Measurements from ENCODE around the gene PDE6B. TPM values are rescaled to one million over a fixed set of nuclear protein-coding genes. Genes with fewer than 3 reads are reported as not detected.

Gene PDE6B
- total RNA-seq = under 0.01 TPM in 1 of 2 replicates, not detected in the other

DNA sequence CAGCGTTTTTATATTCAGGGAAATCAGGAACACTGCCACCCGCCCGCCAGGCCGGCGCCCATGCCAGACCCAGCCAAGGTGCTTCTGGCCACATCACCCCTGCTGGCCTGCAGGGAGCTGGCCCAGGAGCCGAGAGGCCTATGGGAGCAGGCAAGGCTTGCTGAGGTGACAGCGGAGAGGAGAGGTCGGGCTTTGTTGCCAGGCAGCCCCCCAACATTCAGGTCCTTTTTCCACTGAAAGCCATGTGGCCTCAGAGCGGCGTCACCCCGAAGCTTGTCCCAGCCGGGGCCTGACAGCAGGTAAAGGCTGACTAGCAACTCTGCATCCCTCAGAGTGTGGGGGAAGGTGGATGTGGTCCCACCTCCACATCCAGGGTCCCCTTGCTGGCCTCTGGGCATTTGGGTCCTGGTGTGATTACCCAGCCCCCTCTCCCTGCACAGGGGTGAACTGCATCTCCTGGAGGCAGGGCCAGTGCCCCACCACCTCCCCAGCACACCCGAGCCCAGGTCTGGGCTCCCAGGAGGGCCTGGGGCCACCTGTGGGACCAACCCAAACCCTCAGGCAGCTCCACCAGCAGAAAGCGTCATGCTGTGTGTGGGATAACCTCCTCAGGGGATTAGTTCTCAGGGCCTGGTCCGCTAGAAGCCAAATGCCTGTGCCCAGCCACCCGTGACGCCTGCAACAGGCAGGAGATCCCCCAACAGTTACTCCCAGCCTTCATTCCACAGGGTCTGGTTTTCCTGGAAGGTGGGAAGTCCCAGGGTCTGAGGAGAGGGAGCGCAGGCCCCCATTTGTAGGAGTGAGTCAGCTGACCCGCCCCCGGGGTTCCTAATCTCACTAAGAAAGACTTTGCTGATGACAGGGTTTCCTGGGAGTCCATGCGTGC is at the start of gene PDE6B:
Gene PDE6B (plus strand): TSS at position 869 of the 886 bp plus-strand sequence. CDS start 54 bp downstream, outside the sequence.
- no peak for DNase-seq (ENCODE audit: low read depth)
- TF ChIP-seq, protein P1, sequence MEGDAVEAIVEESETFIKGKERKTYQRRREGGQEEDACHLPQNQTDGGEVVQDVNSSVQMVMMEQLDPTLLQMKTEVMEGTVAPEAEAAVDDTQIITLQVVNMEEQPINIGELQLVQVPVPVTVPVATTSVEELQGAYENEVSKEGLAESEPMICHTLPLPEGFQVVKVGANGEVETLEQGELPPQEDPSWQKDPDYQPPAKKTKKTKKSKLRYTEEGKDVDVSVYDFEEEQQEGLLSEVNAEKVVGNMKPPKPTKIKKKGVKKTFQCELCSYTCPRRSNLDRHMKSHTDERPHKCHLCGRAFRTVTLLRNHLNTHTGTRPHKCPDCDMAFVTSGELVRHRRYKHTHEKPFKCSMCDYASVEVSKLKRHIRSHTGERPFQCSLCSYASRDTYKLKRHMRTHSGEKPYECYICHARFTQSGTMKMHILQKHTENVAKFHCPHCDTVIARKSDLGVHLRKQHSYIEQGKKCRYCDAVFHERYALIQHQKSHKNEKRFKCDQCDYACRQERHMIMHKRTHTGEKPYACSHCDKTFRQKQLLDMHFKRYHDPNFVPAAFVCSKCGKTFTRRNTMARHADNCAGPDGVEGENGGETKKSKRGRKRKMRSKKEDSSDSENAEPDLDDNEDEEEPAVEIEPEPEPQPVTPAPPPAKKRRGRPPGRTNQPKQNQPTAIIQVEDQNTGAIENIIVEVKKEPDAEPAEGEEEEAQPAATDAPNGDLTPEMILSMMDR (IDR thresholded peaks at IDR 0.05; ENCODE audit: insufficient read depth, low read depth, low read length) = no peak
- H3K4me3 ChIP-seq (ENCODE audit: low read depth, low read length) = no peak within 1 kb of the TSS

GRCh38 chr4:576245-576821 is 49.0 kb upstream of the PDE6B start, which contains the start of gene TMEM271:
Gene TMEM271, minus strand, starts transcription at chr4:576295. Its CDS starts 233 bp downstream, at chr4:576062.
- no peak for DNase-seq (ENCODE audit: low read depth)
- no peak within 1 kb of the TSS for H3K4me3 ChIP-seq (ENCODE audit: low read depth, low read length)
- TF ChIP-seq, protein P1 (IDR thresholded peaks at IDR 0.05; ENCODE audit: insufficient read depth, low read depth, low read length) = no peak

DNA sequence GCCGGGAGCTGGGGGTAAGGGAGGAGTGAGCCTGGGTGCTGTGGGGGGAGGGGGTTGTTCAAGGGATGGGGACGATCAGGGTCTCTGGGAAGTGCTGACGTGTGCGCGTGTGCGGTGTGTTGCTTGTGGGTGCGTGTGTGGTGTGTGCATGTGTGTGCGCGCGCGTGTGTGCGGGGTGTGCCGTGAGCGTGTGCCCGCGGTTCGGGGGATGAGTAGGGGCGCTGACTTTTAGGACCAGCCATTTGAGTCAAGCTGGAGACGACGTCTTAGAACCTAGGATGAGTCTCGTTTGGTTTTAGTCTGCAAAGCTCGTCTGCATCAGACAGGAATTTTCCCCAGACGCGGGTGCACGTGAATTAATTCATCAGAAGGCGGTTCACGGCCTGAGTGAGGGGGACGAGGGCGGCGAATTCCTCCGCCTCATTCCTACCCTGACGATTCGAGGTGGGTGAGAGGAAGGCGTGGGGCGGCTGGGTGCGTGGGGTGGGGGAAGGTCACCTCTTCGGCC is 48.3 kb upstream of the PDE6B start:
- TF ChIP-seq, protein P1 (IDR thresholded peaks at IDR 0.05; ENCODE audit: insufficient read depth, low read depth, low read length) = no peak
- DNase-seq (ENCODE audit: low read depth) = no peak
- no peak overlapping the region for H3K4me3 ChIP-seq (ENCODE audit: low read depth, low read length)

GRCh38 chr4:577499-578450 is 47.6 kb upstream of the PDE6B start:
- peak; percentile 25 for DNase-seq (ENCODE audit: low read depth)

DNA sequence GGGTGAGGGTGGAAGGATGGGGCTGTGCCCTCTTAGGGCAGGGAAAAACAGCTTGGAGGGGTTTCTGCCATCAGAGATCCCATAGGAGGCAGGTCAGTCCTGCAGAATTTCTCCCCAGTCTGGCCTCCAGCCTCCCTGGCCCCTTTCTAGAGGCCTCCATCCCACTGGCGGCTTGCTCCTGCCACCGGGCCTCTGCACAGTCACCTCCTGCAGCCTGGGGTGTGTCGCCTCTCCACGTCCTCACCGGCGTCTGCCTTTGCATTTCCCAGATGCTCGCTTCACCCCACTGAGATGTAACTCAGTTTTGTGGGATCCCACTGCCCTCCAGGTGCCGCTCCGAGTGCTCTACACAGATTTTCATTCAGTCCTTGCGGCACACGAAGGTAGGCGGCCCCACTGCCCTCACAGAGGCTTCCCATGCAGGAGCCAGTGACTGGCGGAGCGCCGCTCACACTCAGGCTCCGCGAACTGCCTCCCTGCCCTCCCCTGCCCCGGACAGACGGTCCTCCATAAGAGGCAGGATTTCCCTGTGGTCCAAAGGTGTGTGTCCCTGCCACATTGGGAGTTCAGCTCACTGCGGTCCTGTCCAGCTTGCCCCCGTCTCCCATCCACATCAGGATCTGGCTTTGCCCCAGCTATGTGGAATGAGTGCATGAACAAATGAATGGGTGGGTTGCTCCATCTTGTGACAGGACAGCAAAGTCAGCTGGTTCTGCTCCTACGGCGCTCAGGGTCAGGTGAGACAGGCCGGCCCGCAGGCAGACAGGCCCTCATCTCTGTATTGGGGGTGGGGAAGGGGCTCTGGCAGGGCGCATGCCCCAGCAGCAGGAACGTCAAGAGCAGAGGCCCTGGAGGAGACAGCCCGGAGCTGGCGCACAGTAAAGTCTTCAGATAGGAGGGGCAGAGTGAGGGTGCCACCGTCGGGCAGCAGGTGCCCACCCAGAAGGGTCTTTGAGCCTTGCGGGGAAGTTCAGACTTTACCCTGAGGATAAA is 46.6 kb upstream of the PDE6B start:
- H3K4me3 ChIP-seq (ENCODE audit: low read depth, low read length) = no peak overlapping the region
- no peak for DNase-seq (ENCODE audit: low read depth)
- TF ChIP-seq, protein P1 (IDR thresholded peaks at IDR 0.05; ENCODE audit: insufficient read depth, low read depth, low read length) = no peak

More at GRCh38 chr4:577499-578450, 47.6 kb upstream of the PDE6B start:
- TF ChIP-seq, protein P1 (IDR thresholded peaks at IDR 0.05; ENCODE audit: insufficient read depth, low read depth, low read length) = no peak
- H3K4me3 ChIP-seq (ENCODE audit: low read depth, low read length) = no peak overlapping the region

Measured in fibroblast of villous mesenchyme (primary cell).